ENCODE data around the gene TESPA1. TPM values are rescaled to one million over a fixed set of nuclear protein-coding genes. Genes with fewer than 3 reads are reported as not detected.

The TESPA1 gene
- total and polyA plus RNA-seq, 2 of the 8 experiments (the other 6 are each of a cell fraction or from before 2014, with no cell fraction given) = not detected

- TF ChIP-seq GABPA (IDR thresholded peaks at IDR 0.05; ENCODE audit: borderline replicate concordance, insufficient read depth, low read length) (no peak), TCF12 (IDR thresholded peaks at IDR 0.05; ENCODE audit: low read depth, low read length) (no peak), RNF2 (IDR thresholded peaks at IDR 0.05; ENCODE audit: borderline replicate concordance, low read depth, low read length, missing control alignments, poor library complexity, severe bottlenecking) (no peak), CREB1 (IDR thresholded peaks at IDR 0.05) (no peak)
- TF ChIP-seq, protein P1, sequence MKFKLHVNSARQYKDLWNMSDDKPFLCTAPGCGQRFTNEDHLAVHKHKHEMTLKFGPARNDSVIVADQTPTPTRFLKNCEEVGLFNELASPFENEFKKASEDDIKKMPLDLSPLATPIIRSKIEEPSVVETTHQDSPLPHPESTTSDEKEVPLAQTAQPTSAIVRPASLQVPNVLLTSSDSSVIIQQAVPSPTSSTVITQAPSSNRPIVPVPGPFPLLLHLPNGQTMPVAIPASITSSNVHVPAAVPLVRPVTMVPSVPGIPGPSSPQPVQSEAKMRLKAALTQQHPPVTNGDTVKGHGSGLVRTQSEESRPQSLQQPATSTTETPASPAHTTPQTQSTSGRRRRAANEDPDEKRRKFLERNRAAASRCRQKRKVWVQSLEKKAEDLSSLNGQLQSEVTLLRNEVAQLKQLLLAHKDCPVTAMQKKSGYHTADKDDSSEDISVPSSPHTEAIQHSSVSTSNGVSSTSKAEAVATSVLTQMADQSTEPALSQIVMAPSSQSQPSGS (IDR thresholded peaks at IDR 0.05; ENCODE audit: low read length) = no peak
Measured at GRCh38 chr12:54975272-54975671, 9.3 kb downstream of the TESPA1 start (continued).
